Ishikawa (cell line): ENCODE data around the gene KCNQ1.

Experiments used
- CEBPB ChIP-seq: IDR thresholded peaks from 2 replicates; pipeline ENCODE4 v1.6.1; 2012
- CREB1 ChIP-seq: IDR thresholded peaks from 2 replicates; pipeline ENCODE4 v1.6.1; 2012; ENCODE audit warnings: low read depth
- EGR1 ChIP-seq: IDR thresholded peaks from 2 replicates; pipeline ENCODE4 v1.6.1; 2012
- EP300 ChIP-seq: IDR thresholded peaks from 2 replicates; pipeline ENCODE4 v1.6.1; 2012; ENCODE audit warnings: borderline replicate concordance
- FOXM1 ChIP-seq: IDR thresholded peaks from 2 replicates; pipeline ENCODE4 v1.6.1; 2012; ENCODE audit warnings: low read depth, borderline replicate concordance
- NFIC ChIP-seq: IDR thresholded peaks from 2 replicates; pipeline ENCODE4 v1.6.1; 2012
- RAD21 ChIP-seq: IDR thresholded peaks from 2 replicates; pipeline ENCODE4 v1.6.1; 2012; ENCODE audit warnings: low read depth
- REST ChIP-seq: IDR thresholded peaks from 2 replicates; pipeline ENCODE4 v1.6.1; 2012; ENCODE audit warnings: low read depth, mild to moderate bottlenecking
- TAF1 ChIP-seq: IDR thresholded peaks from 2 replicates; pipeline ENCODE4 v1.6.1; 2012; ENCODE audit warnings: low read depth, mild to moderate bottlenecking
- TCF12 ChIP-seq: IDR thresholded peaks from 2 replicates; pipeline ENCODE4 v1.6.1; 2012; ENCODE audit warnings: low read depth
- TEAD4 ChIP-seq: IDR thresholded peaks from 2 replicates; pipeline ENCODE4 v1.6.1; 2012
- USF1 ChIP-seq: IDR thresholded peaks from 2 replicates; pipeline ENCODE4 v1.6.1; 2012
- YY1 ChIP-seq: IDR thresholded peaks from 2 replicates; pipeline ENCODE4 v1.6.1; 2012; ENCODE audit warnings: low read depth
- ZBTB7A ChIP-seq: IDR thresholded peaks from 2 replicates; pipeline ENCODE4 v1.6.1; 2012; ENCODE audit warnings: low read depth
- TF ChIP-seq, protein P1 (sequence below): IDR thresholded peaks from 2 replicates; pipeline ENCODE4 v1.6.1; 2012

The KCNQ1 gene

DNA sequence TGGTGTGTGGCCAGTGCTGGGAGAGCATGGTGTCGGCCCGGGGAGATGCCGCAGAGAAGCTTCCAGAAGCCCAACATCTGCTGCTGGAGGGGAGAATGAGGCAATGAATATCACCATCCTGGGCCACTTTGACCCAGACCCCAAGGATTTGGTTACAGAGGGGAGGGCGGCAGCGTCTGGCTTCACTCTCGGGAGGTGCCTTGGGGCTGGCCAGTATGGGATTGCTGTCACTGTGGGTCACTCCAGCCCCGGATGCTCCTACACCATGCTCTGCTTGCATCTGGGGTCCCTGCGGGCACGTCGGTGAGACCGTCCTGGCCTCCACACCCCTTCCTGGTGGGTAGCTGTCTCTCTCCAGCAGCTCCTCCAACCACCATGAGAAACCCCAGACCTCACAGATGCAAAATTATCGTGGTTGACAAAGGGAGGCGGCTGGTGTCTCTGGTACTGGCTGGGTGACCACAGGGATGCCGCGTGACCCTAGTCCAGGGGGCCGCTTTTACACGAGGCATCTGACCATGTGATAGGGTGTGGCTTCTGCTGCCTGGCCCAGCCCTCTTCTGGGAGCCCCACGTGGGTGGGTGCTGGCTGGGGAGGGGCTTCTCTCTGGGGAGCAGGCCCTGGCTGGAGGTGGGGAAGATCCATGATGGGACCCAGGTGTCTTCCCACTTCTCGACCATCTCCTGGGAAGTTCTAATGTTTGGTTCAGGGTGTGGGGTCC lies 5.7 kb downstream of the KCNQ1 start:
- TF ChIP-seq TAF1 = no peak
- TF ChIP-seq EP300 = no peak
- no peak for TF ChIP-seq TCF12
- no peak for TF ChIP-seq RAD21
- TF ChIP-seq TEAD4 = no peak
- no peak for TF ChIP-seq ZBTB7A
- TF ChIP-seq REST = no peak

- TF ChIP-seq ZBTB7A = no peak
These were observed 6.5 kb downstream of the KCNQ1 start for GRCh38 chr11:2451336-2451735.

- TF ChIP-seq FOXM1 = no peak
- no peak for TF ChIP-seq USF1
- no peak for TF ChIP-seq EGR1
- TF ChIP-seq CEBPB = no peak
- TF ChIP-seq TCF12 = no peak
- TF ChIP-seq REST = no peak
- TF ChIP-seq CREB1 = no peak
- TF ChIP-seq ZBTB7A = no peak
- TF ChIP-seq TEAD4 = no peak
- TF ChIP-seq EP300 = no peak
- TF ChIP-seq, protein P1, sequence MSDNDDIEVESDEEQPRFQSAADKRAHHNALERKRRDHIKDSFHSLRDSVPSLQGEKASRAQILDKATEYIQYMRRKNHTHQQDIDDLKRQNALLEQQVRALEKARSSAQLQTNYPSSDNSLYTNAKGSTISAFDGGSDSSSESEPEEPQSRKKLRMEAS = no peak
These were observed 7.1 kb downstream of the KCNQ1 start for GRCh38 chr11:2451916-2452315.

DNA sequence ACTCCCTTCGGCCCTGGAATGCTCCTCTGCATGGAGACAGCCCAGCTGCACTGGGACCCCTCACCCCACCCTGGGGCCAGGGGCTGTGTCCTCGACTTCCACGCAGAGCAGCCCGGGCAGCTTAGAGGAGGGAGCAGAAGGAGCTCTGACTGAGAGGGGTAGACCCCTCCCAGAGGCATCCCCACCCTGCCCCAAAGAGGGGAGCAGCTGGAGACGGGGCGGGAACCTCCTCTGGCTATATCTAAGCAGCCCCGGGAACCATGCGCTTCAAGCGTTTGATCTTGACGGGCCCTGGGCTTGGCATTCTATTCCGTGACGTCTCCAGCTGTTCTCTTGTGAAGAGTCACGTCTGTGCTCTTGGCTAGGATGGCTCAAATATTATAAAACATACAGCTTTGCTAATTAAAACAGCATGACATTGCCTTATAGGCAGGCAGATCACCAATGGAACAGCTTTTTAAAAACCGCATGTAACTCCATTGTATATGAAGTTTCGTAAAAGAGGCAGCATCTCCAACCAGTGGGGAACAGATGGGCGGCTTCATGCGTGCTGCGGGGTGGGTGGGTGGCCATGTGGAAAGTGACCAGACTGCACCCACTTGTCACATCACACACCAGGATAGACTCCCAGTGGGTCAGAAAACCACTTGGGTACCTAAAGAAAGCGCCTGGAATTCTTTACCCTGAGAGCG lies 7.7 kb downstream of the KCNQ1 start:
- TF ChIP-seq TEAD4 (no peak), REST (no peak), FOXM1 (no peak), TCF12 (no peak), EGR1 (no peak)
- TF ChIP-seq, protein P1 = no peak

DNA sequence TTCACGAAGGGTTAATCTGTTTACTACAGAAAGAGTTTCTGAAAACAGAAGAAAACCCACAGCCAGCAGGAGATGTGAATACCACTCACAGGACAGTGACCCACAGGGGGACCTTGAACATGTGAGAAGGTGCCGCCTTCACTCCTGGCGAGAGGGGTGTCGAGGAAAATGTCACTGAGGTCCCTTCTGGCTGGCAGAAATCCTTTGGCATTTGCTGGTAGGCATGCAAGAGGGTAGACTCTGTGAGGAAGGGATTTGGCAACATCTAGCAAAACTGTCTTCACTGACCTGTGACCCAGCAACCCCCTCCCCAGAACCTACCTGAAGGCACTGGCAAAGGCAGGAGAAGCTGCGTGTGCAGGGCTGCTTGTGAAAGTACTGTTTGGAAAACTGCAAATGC lies 8.6 kb downstream of the KCNQ1 start:
- TF ChIP-seq TEAD4 (no peak), FOXM1 (no peak), YY1 (no peak), CREB1 (no peak)

DNA sequence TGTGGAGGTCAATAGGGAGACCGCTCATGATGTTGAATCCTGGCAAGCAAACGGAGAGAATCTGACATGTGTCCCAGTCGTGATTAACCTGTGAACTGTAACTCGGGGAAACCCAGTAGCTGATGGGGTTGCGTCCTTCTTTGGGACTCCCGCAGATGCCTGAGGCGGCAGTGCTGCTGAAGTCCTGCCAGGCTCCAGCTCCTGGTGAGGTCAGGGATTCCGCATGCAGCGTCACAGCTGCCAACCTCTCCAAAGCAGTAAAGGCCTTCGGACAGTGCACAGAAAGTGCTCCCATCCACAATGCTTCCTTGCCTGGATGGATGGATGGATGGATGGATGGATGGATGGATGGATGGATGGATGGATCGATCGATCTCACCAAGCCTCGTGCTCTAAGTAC lies 13.5 kb downstream of the KCNQ1 start:
- TF ChIP-seq NFIC (no peak), USF1 (no peak), ZBTB7A (no peak), TAF1 (no peak), RAD21 (no peak), CREB1 (no peak), EP300 (no peak), FOXM1 (no peak), TEAD4 (no peak), EGR1 (no peak), REST (no peak), YY1 (no peak)
- TF ChIP-seq, protein P1 = no peak
